ENCODE data around the gene PRDM16. TPM values are rescaled to one million over a fixed set of nuclear protein-coding genes. Genes with fewer than 3 reads are reported as not detected.

The PRDM16 gene
- polyA plus RNA-seq, 1 donor from 2014 or later: 0.21 TPM

- Histone ChIP-seq H2AFZ (ENCODE audit: low read depth, low read length) (no peak overlapping the region), H3K27me3 (ENCODE audit: insufficient read depth, low read depth, low read length) (no peaks in the 10 kb centered on the region), H3K27ac (ENCODE audit: low read length) (no peak overlapping the region), H3K36me3 (ENCODE audit: insufficient read depth, low read length) (no peaks in the 10 kb centered on the region), H3K4me3 (ENCODE audit: low read length) (no peak overlapping the region), H3K9me3 (ENCODE audit: low read length) (no peaks in the 10 kb centered on the region), H3K4me2 (ENCODE audit: low read length) (no peak overlapping the region), H3F3A (ENCODE audit: insufficient read depth, low read length, poor library complexity, severe bottlenecking) (no peaks in the 10 kb centered on the region), H3K9ac (ENCODE audit: low read length) (no peak overlapping the region), H4K20me1 (ENCODE audit: insufficient read depth) (no peaks in the 10 kb centered on the region), H3K9me2 (ENCODE audit: insufficient read depth, low read length) (no peaks in the 10 kb centered on the region), H3K79me2 (replicated peaks; ENCODE audit: insufficient read depth, low read length) (no peaks in the 10 kb centered on the region)
- no peak for TF ChIP-seq EP300 (conservative IDR thresholded peaks at IDR 0.05; ENCODE audit: poor library complexity, severe bottlenecking)
- no peak for TF ChIP-seq POLR2AphosphoS5 (IDR thresholded peaks at IDR 0.05)
- TF ChIP-seq CTCF (IDR thresholded peaks at IDR 0.05; ENCODE audit: poor library complexity, severe bottlenecking): no peak
- TF ChIP-seq REST (IDR thresholded peaks at IDR 0.05; ENCODE audit: borderline replicate concordance): no peak
These were observed 354.3 kb downstream of the PRDM16 start for GRCh38 chr1:3423245-3423829.

- no peaks in the 10 kb centered on the region for H3K79me2 ChIP-seq (replicated peaks; ENCODE audit: insufficient read depth, low read length)
- TF ChIP-seq SMC3 (conservative IDR thresholded peaks at IDR 0.05; ENCODE audit: poor library complexity) (no peak), EP300 (conservative IDR thresholded peaks at IDR 0.05; ENCODE audit: poor library complexity, severe bottlenecking) (no peak), MXI1 (conservative IDR thresholded peaks at IDR 0.05; ENCODE audit: poor library complexity, severe bottlenecking) (no peak), POLR2AphosphoS5 (IDR thresholded peaks at IDR 0.05) (no peak), EZH2 (IDR thresholded peaks at IDR 0.05; ENCODE audit: borderline replicate concordance, insufficient read depth, low read length, poor library complexity, severe bottlenecking) (no peak), TAF1 (IDR thresholded peaks at IDR 0.05; ENCODE audit: low read depth) (no peak), CTCF (IDR thresholded peaks at IDR 0.05; ENCODE audit: poor library complexity, severe bottlenecking) (no peak), REST (IDR thresholded peaks at IDR 0.05; ENCODE audit: borderline replicate concordance) (no peak), RAD21 (conservative IDR thresholded peaks at IDR 0.05) (no peak)
- H3K9me3 ChIP-seq (ENCODE audit: low read length): no peaks in the 10 kb centered on the region
- H3K4me3 ChIP-seq (ENCODE audit: low read length): no peak overlapping the region
- H3K36me3 ChIP-seq (ENCODE audit: insufficient read depth, low read length): no peaks in the 10 kb centered on the region
- H3F3A ChIP-seq (ENCODE audit: insufficient read depth, low read length, poor library complexity, severe bottlenecking): no peaks in the 10 kb centered on the region
- no peaks in the 10 kb centered on the region for H3K9me2 ChIP-seq (ENCODE audit: insufficient read depth, low read length)
- H3K9ac ChIP-seq (ENCODE audit: low read length): no peak overlapping the region
- no peaks in the 10 kb centered on the region for H3K27me3 ChIP-seq (ENCODE audit: insufficient read depth, low read depth, low read length)
- H3K4me2 ChIP-seq (ENCODE audit: low read length): no peak overlapping the region
- no peak overlapping the region for H2AFZ ChIP-seq (ENCODE audit: low read depth, low read length)
- H3K27ac ChIP-seq (ENCODE audit: low read length): no peak overlapping the region
- H4K20me1 ChIP-seq (ENCODE audit: insufficient read depth): no peaks in the 10 kb centered on the region
These were observed 355.1 kb downstream of the PRDM16 start for GRCh38 chr1:3423896-3424611.

All from neural cell (in vitro differentiated cells).